ENCODE results near the gene PPP1R16B. TPM values are rescaled to one million over a fixed set of nuclear protein-coding genes. Genes with fewer than 3 reads are reported as not detected.

PPP1R16B gene
- total RNA-seq, 4 donors from 2014 or later = 0.72 to 3.0 (median 1.4) TPM

DNA sequence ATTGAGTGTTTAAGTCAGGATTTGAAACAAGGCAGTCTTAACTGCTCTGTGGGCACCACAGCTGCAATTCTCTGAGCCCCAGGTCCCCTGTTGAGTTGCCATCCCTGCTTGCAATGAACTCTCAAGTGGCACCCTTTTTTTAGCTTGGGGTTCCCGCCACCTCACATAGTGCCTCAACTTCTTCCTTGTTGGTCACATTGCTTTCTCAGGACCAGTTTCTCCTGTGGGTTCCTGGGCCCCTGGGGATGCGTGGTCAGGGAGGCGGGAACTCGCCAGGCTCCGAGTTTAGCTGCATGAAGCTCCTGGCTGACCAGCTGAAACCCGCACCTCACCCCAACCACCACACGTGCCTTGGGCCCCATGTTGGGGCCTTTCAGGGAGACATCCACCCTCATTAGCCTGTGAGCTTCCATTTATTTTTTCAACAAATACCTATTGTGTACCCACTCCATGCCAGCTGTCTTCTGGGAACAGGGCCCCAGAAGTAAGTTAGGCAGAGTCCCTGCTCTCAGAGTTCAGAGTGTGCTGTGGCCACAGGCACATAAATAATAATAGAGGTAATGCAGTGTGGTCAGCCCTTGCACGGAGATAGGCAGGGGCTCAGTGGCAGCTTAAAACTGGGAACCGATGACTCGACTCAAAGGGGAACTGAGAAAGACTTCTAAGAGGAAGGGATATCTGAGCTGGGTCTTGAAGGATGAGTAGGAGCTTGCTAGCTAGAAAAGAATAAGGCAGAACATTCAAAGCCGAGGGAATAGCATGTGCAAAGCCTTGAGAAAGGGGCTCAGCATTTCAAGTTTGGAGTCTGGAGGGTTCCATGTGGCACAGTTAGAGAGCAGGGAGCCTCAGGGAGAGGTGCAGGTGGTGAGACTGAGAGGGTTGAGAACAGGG is 86.8 kb downstream of the PPP1R16B start:
- intact Hi-C loops (cut with DNase I; ENCODE audit: low total_unique reads) = loop anchor here (10.0 kb wide), 1 partner anchor 248 kb away; no protein-coding TSS in a partner anchor
- H3K4me3 ChIP-seq (ENCODE audit: low read depth, poor library complexity, severe bottlenecking) = no peak overlapping the region
- TF ChIP-seq, protein P1, sequence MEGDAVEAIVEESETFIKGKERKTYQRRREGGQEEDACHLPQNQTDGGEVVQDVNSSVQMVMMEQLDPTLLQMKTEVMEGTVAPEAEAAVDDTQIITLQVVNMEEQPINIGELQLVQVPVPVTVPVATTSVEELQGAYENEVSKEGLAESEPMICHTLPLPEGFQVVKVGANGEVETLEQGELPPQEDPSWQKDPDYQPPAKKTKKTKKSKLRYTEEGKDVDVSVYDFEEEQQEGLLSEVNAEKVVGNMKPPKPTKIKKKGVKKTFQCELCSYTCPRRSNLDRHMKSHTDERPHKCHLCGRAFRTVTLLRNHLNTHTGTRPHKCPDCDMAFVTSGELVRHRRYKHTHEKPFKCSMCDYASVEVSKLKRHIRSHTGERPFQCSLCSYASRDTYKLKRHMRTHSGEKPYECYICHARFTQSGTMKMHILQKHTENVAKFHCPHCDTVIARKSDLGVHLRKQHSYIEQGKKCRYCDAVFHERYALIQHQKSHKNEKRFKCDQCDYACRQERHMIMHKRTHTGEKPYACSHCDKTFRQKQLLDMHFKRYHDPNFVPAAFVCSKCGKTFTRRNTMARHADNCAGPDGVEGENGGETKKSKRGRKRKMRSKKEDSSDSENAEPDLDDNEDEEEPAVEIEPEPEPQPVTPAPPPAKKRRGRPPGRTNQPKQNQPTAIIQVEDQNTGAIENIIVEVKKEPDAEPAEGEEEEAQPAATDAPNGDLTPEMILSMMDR (IDR thresholded peaks at IDR 0.05) = no peak
- no peak for TF ChIP-seq POLR2A (IDR thresholded peaks at IDR 0.05)

DNA sequence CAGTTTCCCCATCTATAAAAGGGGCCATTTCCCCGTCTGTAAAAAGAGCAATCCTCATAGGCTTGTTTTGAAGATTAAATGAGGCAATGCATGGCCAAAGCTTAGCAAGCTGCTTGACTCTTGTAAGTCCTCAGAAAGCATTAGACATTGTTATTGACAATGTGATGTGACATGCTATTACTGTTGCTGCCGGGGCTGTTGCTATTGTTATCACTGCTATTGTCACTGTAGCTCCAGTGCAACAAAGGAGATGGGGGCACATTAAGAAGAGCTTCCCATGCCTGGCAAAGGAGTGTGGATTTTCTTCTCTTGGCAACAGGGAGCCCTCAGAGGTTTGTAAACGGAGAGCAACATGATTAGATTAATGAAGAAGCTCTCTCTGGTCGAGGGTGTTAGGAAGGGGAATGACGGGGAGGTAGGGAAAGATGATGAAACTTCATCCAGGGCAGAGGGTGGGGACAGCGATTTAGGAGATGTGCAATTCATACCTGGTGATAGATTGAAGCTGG is 87.6 kb downstream of the PPP1R16B start:
- no peak for DNase-seq (ENCODE audit: low spot score in 2 of 2)
- 35 to 41% methylated on average over 6 of the region's 6 CpGs for WGBS, 2 donors
- H3K4me3 ChIP-seq (ENCODE audit: low read depth, poor library complexity, severe bottlenecking) = no peak overlapping the region
- intact Hi-C loops (cut with DNase I; ENCODE audit: low total_unique reads) = loop anchor here (10.0 kb wide), 1 partner anchor 248 kb away; no protein-coding TSS in a partner anchor
- TF ChIP-seq, protein P1 (IDR thresholded peaks at IDR 0.05) = no peak
- TF ChIP-seq POLR2A (IDR thresholded peaks at IDR 0.05) = no peak

More for the DNA sequence above, 86.8 kb downstream of the PPP1R16B start:
- WGBS, 2 donors = 84 to 86% methylated on average over 11 of the region's 11 CpGs
- DNase-seq (ENCODE audit: low spot score in 2 of 2) = no peak

DNA sequence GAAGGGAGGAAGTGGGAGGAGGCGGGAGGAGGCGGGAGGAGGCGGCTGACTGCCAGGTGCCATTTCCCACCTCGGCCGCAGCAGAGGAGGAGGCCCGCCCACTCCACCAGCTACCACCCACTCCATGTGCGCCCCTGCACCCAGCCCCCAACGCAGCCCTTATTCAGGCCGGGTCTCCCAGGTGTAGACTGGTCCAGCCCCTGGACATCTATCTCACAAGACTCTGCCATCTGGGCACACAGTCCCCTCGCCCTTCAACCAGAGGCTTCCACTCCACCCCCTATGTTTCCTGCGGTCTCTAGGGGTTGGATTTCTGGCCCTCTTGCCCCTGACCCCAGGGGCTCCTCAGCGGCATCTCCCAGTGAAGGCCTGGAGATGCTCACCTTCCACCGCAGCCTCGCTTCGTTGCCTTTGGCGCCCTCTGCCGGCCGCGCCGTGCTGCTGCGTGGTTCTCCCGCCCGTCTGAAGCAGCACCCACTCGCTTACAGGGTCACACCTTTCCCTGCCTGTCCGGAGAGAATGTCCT is 88.1 kb downstream of the PPP1R16B start:
- peak in 1 of 2 donors; percentile 93 for DNase-seq (ENCODE audit: low spot score in 2 of 2)
- 8% methylated on average over 21 to 25 of the region's 25 CpGs for WGBS, 2 donors
- intact Hi-C loops (cut with DNase I; ENCODE audit: low total_unique reads) = loop anchor here (10.0 kb wide), 1 partner anchor 249 kb away; no protein-coding TSS in a partner anchor
- H3K4me3 ChIP-seq (ENCODE audit: low read depth, poor library complexity, severe bottlenecking) = no peak overlapping the region
- no peak for TF ChIP-seq POLR2A (IDR thresholded peaks at IDR 0.05)
- TF ChIP-seq, protein P1 (IDR thresholded peaks at IDR 0.05) = no peak

DNA sequence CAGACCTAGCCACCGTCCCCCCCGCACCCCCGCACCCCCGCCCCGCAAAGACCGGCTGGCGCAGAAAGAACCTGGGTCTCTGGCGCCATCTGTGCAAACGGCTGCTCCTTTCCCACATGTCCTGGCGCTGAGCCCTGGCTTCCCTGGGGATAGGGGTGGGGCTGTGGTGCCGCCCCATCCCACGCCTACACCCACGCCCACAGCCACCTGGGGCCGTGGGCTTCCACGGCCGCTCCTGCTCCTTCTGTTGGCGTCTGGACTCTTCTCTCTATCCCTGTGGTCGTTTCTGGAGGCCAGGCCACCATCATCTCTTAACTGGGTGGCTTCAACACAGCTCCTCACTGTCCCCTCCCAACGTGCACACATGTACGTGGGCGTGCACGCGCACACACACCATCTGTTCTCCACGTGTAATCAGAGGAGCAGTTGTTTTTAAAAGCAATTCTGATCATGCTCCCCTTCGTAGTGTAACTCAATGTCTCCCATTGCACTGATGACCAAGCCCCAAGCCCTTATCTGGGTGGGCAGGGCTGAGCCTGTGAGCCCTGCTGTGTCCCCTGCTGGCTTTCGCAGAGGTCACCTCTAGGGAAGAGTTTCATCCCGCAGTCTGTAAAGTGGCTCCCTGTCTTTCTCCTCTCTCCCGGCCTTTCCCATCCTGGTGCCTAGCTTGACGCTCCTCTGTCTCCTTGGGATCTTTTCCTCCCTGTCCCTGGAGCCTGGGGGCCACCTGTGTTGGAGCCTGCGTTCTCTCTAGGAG is 88.8 kb downstream of the PPP1R16B start:
- WGBS, 2 donors = 23 to 28% methylated on average over 21 to 30 of the region's 30 CpGs
- no peak for TF ChIP-seq POLR2A (IDR thresholded peaks at IDR 0.05)
- TF ChIP-seq, protein P1 (IDR thresholded peaks at IDR 0.05) = no peak
- intact Hi-C loops (cut with DNase I; ENCODE audit: low total_unique reads) = loop anchor here (10.0 kb wide), 1 partner anchor 249 kb away; no protein-coding TSS in a partner anchor
- no peak for DNase-seq (ENCODE audit: low spot score in 2 of 2)
- no peak overlapping the region for H3K4me3 ChIP-seq (ENCODE audit: low read depth, poor library complexity, severe bottlenecking)

DNA sequence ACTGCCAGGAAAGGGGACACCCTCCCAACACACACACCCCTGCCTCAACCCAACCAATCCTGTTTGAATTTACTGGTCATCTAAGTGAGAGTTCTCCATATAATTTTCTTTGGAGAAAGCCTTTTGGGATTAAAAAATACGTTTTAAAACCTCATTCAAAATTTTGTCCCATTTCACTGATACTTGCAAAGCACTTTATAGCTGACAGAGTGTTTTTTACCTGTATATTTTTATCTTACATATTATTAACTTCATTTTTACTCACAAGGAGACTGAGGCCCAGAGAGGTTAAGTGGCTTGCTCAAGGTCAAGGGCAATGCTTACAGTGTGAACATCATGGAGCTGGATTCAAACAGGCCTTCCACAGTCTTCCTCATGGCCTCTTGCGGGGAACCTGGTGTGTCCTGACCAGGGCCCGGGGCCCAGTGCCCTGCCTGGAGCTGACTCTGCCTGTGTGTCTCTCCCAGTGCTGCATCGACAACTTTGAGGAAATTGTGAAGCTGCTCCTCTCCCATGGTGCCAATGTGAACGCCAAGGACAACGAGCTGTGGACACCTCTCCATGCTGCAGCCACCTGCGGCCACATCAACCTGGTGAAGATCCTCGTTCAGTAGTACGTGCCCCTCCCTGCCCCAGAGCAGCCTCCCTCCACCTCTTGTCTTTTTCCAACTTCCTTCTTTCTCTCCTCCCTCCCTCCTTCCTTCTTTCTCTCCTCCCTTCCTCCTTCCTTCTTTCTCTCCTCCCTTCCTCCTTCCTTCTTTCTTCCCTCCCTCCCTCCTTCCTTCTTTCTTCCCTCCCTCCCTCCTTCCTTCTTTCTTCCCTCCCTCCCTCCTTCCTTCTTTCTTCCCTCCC is 89.8 kb downstream of the PPP1R16B start:
- no peak for DNase-seq (ENCODE audit: low spot score in 2 of 2)
- intact Hi-C loops (cut with DNase I; ENCODE audit: low total_unique reads) = loop anchor here (10.0 kb wide), 1 partner anchor 251 kb away; no protein-coding TSS in a partner anchor
- no peak for TF ChIP-seq POLR2A (IDR thresholded peaks at IDR 0.05)
- TF ChIP-seq, protein P1 (IDR thresholded peaks at IDR 0.05) = no peak
- H3K4me3 ChIP-seq (ENCODE audit: low read depth, poor library complexity, severe bottlenecking) = no peak overlapping the region
- WGBS, 2 donors = 62 to 71% methylated on average over 9 of the region's 9 CpGs
